Measurements from ENCODE around the gene RNF26.

- TF ChIP-seq, protein P1, sequence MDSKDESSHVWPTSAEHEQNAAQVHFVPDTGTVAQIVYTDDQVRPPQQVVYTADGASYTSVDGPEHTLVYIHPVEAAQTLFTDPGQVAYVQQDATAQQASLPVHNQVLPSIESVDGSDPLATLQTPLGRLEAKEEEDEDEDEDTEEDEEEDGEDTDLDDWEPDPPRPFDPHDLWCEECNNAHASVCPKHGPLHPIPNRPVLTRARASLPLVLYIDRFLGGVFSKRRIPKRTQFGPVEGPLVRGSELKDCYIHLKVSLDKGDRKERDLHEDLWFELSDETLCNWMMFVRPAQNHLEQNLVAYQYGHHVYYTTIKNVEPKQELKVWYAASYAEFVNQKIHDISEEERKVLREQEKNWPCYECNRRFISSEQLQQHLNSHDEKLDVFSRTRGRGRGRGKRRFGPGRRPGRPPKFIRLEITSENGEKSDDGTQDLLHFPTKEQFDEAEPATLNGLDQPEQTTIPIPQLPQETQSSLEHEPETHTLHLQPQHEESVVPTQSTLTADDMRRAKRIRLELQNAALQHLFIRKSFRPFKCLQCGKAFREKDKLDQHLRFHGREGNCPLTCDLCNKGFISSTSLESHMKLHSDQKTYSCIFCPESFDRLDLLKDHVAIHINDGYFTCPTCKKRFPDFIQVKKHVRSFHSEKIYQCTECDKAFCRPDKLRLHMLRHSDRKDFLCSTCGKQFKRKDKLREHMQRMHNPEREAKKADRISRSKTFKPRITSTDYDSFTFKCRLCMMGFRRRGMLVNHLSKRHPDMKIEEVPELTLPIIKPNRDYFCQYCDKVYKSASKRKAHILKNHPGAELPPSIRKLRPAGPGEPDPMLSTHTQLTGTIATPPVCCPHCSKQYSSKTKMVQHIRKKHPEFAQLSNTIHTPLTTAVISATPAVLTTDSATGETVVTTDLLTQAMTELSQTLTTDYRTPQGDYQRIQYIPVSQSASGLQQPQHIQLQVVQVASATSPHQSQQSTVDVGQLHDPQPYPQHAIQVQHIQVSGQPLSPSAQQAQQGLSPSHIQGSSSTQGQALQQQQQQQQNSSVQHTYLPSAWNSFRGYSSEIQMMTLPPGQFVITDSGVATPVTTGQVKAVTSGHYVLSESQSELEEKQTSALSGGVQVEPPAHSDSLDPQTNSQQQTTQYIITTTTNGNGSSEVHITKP (CRISPR knock-in tag; IDR thresholded peaks at IDR 0.05; ENCODE audit: low read depth): no peak
- TF ChIP-seq, protein P2, sequence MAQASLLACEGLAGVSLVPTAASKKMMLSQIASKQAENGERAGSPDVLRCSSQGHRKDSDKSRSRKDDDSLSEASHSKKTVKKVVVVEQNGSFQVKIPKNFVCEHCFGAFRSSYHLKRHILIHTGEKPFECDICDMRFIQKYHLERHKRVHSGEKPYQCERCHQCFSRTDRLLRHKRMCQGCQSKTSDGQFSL (CRISPR knock-in tag; IDR thresholded peaks at IDR 0.05): no peak
- TF ChIP-seq, protein P3, sequence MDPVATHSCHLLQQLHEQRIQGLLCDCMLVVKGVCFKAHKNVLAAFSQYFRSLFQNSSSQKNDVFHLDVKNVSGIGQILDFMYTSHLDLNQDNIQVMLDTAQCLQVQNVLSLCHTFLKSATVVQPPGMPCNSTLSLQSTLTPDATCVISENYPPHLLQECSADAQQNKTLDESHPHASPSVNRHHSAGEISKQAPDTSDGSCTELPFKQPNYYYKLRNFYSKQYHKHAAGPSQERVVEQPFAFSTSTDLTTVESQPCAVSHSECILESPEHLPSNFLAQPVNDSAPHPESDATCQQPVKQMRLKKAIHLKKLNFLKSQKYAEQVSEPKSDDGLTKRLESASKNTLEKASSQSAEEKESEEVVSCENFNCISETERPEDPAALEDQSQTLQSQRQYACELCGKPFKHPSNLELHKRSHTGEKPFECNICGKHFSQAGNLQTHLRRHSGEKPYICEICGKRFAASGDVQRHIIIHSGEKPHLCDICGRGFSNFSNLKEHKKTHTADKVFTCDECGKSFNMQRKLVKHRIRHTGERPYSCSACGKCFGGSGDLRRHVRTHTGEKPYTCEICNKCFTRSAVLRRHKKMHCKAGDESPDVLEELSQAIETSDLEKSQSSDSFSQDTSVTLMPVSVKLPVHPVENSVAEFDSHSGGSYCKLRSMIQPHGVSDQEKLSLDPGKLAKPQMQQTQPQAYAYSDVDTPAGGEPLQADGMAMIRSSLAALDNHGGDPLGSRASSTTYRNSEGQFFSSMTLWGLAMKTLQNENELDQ (CRISPR knock-in tag; IDR thresholded peaks at IDR 0.05; ENCODE audit: borderline replicate concordance): no peak
Measured at GRCh38 chr11:119351232-119351631, 16.9 kb downstream of the RNF26 start.
